Astrocyte (in vitro differentiated cells and primary cell): Measurements from ENCODE around the gene ANKS3.

Experiments
- EZH2 ChIP-seq: IDR thresholded peaks from 2 replicates; pipeline ENCODE4 v1.6.1; 2012; ENCODE audit warnings: mild to moderate bottlenecking, low read length, inconsistent platforms; ENCODE audit not compliant: insufficient read depth
- TF ChIP-seq, protein P1 (sequence below): IDR thresholded peaks from 2 replicates; pipeline ENCODE4 v1.5.1; 2011; ENCODE audit warnings: low read depth, mild to moderate bottlenecking, inconsistent platforms, low read length, moderate library complexity; ENCODE audit not compliant: insufficient read depth

DNA sequence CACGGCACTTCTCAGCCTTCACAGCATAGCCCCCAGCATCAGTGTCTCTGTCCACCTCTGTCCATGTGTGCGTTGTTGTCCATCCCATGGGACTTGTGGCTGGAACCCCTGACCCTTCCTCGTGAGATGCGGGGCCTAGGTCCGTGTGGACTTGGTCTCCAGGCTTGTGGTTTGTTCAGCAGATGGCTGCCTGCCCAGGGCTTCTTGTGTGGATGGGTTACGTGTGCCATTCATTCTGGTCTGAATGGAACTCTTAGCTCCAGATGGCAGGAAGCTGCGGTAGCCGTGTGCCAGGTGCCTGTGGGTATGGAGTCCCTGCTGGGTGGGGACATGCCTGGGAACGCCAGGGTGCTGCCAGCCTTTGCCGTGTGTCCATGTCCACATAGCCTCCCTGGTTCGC lies 72.4 kb downstream of the ANKS3 start:
- TF ChIP-seq, protein P1, sequence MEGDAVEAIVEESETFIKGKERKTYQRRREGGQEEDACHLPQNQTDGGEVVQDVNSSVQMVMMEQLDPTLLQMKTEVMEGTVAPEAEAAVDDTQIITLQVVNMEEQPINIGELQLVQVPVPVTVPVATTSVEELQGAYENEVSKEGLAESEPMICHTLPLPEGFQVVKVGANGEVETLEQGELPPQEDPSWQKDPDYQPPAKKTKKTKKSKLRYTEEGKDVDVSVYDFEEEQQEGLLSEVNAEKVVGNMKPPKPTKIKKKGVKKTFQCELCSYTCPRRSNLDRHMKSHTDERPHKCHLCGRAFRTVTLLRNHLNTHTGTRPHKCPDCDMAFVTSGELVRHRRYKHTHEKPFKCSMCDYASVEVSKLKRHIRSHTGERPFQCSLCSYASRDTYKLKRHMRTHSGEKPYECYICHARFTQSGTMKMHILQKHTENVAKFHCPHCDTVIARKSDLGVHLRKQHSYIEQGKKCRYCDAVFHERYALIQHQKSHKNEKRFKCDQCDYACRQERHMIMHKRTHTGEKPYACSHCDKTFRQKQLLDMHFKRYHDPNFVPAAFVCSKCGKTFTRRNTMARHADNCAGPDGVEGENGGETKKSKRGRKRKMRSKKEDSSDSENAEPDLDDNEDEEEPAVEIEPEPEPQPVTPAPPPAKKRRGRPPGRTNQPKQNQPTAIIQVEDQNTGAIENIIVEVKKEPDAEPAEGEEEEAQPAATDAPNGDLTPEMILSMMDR, result no peak
- TF ChIP-seq EZH2, result no peak
